Right ventricle myocardium inferior (tissue), 1 donor: ENCODE data around the gene MXI1. TPM values are rescaled to one million over a fixed set of nuclear protein-coding genes. Genes with fewer than 3 reads are reported as not detected.

ENCODE experiments used
- ATAC-seq: fragments of 200-7000 bp; cut with Tn5 transposase; one replicate; pipeline ENCODE4 v1.9.1; 2020; ENCODE audit warnings: mild to moderate bottlenecking, moderate library complexity
- DNase-seq: peaks from one replicate; pipeline ENCODE4 v3.0.0; 2021; ENCODE audit errors: missing footprints
- intact Hi-C: fragments of 100-400 bp; cut with DNase I; formaldehyde crosslinking; loops from one replicate; pipeline ENCODE4 v1.11.0; 2022
- long read RNA-seq: library from polyadenylated mRNA; unstranded; transcript quantifications from one replicate; pipeline ENCODE4 v2.0.0, GENCODE V29; 2021
- total RNA-seq: library from RNA; stranded (reverse); fragmentation: NEBNext Ultra II Directional; extraction: Animal tissue kit (Norgen Biotek cat#: 25700); gene quantifications from one replicate; pipeline ENCODE4 v1.2.1, GENCODE V29; 2021
- donor health status: DM: no; HTN: yes; CAD: no; lungs with severe emphysema.

MXI1 gene
- total RNA-seq: 69.1 TPM
- long read RNA-seq, transcript MXI1-201 (6 exons, 2,424 nt): major isoform, 41 of 60 reads
- long read RNA-seq, transcript MXI1-202 (6 exons, 3,470 nt): minor isoform, 7 of 60 reads
- long read RNA-seq, partial matches to known transcripts: 2 of 60 reads
- long read RNA-seq, other reads (novel, unspliced or antisense): 9 of 60 reads

DNA sequence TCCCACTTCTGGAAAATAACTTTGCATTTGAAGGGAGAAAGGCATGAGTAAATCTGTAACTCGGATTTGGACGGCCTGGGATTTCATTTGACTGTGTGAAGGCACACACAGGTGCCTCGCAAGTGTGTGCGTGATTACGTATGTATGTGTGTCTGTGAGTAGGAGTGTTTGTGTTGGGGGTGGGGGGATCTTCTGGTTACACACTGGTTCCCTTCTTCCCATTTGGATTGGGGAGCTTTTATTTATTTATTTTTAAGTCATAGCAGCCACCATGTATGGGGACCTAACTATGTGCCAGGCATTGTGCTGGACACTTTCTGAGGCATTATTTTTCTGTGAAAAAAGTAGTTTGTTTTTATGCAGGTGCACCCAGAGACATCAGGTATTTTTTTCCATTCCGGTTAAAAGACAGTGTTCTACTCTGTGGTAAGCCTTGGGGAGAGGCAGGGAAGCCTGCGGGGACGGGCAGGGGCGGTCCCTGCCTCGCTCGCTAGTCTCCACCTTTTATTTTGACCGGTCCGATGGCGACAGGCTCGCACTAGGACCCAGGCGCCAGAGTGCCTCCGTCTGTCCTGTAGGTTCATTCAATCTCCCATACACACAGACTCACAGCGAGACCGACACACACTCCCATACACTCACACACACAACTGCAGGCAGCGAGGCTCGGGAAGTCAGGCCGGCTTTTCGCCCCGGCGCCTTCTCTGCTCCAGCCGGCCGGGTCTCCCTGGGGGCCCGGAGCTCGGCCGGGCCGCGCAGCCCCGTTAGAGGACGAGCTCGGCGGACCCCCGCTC is at the start of gene MXI1:
MXI1 (plus strand) TSS at position 595 of the 794 bp plus-strand sequence. CDS start 204 bp downstream, outside the sequence.
- DNase-seq (peak; percentile 91), ATAC-seq (peak; percentile 43)
- intact Hi-C loops: no loop called here

DNA sequence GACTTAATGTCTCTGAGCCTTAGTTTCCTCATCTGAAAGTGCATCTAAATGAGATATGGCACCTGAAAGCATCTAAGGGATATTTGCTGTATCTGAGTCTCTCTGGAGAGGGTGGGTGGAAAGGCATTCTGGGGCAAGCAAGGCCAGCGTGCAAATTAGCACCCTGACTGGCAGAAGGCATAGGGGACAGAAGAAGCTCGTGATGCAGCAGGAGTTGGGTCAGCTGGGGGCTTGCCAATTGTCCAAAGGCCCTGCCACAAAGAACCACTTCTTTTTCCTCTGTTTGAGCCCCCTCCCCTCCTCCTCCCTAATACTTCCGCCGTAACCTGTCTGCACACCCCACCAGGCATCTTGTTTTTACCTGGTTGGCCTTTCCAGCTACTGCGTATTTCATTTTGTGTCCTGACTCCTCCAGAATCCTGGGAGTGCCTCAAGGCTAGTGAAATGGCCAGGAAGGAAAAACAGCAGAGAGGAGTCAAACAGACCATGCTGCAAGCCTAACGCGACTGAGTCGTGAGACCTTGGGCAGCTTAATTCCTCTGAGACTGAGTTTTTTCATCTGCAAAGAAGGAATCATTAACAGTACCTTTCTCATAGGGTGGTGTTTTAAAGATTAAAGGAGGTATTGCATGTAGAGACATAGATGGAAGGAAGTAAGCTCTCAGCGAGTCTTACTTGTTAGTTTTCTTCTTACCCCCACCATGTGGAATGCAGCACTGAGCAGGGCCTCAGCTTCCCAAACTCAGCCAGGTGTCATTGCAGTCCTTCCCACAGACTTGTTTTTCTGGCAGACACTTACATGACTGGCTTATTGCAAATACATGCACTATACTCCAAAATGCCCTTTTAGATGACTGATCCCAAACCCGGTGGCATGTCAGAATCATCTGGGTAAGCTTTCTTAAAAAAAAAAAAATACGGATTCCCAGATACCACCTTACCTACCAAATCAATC is 49.1 kb upstream of the MXI1 start:
- DNase-seq (no peak), ATAC-seq (no peak)

DNA sequence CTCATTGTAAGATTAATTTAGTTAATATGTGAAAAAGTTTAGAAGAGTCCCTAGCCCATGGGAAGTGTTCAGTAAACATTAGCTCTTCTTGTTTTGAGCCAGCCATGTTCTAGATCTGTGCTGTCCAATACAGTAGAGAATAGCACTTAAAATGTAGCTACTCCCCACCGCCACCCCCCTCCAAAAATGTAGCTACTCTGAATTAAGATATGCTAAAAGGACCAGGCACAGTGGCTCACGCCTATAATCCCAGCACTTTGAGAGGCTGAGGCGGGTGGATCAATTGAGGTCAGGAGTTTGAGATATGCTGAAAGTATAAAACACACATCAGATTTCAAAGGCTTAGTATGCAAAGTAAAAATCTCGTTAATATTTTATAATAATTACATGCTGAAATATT is 47.3 kb upstream of the MXI1 start:
- DNase-seq (no peak), ATAC-seq (no peak)
- intact Hi-C loops: no loop called here

More for the DNA sequence above, 49.1 kb upstream of the MXI1 start:
- intact Hi-C loops: no loop called here

DNA sequence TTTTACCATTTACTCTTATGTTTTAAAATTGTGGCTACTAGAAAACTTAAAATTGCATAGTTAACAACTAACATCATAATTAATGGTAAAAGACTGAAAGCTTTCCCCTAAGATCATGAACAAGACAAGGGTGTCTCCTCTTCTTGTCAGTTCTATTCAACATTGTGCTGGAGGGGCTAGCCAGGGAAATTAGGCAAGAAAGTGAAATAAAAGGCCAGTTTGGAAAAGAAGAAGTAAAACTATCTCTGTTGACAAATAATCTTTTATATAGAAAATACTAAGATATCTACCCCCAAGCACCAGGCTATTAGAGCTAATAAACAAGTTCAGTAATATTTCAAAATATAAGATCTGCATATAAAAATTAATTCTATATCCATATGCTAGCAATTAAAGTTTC is 46.9 kb upstream of the MXI1 start:
- intact Hi-C loops: no loop called here
- DNase-seq: no peak
- no peak for ATAC-seq

DNA sequence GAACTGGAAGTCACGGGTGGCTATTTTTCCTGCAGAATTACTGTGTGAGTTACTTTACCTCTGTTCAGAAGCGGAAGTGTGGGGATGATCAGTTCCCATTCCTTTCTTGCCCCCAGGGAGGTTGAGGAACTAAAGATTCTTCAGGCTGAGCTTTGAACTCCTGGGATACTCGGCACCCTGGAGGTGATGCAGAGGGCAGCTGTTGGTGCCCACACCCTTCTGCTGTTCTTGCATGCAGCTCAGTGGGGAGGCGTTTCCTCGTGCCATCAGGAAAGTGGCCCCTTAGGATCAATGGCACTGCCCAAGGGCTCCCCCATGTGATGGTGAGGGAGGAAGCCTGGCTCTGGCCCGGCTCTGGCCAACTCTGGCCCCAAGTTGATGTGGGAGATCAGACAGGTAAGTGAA is 44.7 kb upstream of the MXI1 start:
- no peak for ATAC-seq
- intact Hi-C loops: no loop called here
- no peak for DNase-seq

DNA sequence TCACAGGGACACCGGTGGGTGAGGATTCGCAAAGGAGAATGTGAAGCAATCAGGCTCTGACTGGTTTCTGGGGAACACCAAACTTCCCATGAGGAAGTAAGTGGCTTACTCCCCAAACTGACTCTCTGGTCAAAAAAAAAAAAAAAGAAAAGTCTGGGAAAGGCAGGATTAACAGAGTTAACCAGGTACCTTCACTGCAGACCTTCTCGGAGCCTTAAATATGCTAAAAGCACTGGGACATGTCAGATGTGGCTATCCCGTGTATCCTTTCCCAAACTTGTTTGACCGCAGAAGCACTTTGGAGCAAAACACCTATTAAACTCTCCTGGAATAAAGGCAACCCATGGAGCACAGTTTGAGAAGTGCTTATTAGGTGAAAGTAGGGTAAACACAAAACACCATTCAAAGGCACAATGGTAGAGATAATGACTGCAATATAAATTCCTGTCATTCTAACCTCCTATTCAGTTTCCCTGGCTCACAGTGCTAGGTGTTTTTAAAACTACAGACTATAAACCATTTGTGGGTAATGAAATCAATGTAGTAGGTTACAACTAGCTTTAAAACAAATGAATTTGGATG is 44.1 kb upstream of the MXI1 start:
- ATAC-seq: no peak
- intact Hi-C loops: no loop called here
- DNase-seq: no peak

DNA sequence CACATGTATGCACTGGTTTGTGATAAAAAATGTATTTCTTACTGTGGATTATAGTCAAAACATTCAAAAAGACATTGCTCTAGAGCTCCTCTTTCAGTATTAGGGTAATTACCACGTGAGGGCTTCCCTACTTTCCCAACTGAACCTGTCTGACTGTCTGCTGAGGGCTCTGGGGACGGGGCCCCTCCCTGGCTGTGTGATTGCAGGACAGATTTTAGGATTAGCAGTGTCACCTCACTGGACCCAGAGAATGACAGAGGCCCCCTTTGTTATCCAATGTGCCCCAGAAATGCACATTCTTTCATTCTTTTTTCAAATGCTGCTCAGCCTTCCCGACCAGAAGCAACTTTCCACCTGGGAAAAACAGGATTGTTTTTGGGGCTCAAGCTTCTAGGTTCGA is 43.6 kb upstream of the MXI1 start:
- DNase-seq (no peak), ATAC-seq (no peak)
- intact Hi-C loops: no loop called here

DNA sequence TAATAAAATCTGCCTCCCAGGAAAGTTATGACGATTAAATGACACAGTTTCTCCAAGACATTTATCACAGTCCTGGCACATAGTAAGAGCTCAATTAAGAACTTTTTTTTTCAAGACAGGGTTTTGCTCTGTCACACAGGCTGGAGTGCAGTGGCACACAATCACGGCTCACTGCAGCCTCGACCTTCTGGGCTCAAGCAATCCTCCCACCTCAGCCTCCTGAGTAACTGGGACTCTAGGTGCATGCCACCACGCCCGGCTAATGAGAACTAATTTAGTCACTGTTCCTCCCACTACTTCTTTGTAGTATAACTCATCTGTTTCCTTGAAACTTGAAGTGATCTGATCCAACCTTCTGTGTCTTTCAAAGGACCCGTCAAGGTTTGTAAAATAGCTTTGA is 42.2 kb upstream of the MXI1 start:
- no peak for ATAC-seq
- intact Hi-C loops: no loop called here

DNA sequence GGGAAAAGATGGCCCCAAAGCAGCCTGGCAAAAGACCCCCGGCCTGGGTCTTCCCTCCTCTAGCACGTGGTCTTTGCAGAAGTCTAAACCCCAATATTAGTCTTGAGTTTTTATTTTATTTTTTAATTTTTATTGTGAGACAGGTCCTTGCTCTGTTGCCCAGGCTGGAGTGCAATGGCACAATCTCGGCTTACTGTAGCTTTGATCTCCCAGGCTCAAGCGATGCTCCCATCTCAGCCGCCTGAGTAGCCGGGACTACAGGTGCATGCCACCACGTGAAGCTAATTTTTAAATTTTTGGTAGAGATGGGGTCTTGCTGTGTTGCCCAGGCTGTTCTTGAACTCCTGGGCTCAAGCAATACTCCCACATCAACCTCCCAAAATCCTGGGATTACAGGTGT is 40.3 kb upstream of the MXI1 start:
- intact Hi-C loops: no loop called here
- ATAC-seq: no peak

More for the DNA sequence above, 42.2 kb upstream of the MXI1 start:
- DNase-seq: no peak

DNA sequence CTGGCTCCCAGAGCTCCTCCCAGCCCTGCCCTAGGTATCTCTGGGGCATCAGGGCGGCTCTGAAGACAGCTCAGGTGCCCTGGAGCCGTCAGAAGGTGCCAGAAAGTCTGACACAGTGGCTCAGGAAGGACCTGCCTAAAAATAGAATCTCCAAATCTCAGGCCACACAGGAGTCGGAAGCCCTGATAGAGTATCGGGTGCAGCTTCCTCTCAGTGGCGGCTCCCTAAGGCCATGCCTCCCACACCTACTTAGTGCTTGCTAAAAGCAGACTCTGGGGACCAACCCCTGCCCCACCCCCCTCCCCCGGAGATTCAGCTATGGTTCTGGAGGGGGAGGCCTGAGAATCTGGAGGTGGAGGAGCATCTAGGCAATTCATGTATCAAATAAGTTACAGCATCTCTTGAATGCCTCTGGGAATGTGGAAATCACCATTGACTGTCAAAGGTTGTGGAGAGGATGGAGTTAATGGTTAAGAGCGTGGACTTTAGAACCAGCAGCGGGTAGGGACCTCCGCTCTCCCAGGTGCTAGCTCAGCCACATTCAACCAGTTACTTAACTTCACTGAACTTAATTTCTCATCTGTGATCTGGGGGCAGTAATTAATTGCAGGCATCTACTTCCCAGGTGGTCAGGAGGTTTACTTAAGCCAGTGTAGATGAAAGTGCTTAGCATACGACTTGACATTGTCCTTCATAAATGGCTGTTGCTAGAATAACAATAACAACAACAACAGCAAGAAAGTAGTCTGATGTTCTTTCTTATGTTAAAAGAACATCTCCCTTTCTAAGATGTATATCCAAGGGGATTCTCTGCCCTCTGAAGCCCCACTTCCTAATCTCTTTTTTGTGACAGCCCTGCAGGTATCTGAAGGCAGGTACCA is 38.6 kb upstream of the MXI1 start:
- DNase-seq (no peak), ATAC-seq (peak; percentile 23)
- intact Hi-C loops: no loop called here

More for the DNA sequence above, 40.3 kb upstream of the MXI1 start:
- no peak for DNase-seq

DNA sequence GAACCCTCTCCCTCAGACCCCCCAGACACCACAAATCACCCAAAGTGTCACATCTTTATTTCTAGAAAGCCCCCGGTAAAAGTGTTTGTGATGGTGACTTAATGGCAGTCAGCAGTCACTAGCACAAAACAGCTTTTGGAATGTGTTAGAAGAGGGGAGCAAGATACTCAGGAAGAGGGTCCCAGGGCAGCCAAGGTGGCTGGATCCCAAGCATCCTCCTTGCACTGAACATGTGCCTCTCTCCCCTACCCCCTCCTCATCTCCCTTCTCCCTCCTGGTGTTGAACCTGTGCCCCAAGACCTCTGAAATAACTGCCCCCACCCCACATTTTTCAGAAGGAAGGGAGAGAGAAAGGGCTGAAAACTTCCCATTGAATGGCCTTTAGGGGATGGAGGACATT is 37.8 kb upstream of the MXI1 start:
- DNase-seq (no peak), ATAC-seq (no peak)
- intact Hi-C loops: no loop called here

DNA sequence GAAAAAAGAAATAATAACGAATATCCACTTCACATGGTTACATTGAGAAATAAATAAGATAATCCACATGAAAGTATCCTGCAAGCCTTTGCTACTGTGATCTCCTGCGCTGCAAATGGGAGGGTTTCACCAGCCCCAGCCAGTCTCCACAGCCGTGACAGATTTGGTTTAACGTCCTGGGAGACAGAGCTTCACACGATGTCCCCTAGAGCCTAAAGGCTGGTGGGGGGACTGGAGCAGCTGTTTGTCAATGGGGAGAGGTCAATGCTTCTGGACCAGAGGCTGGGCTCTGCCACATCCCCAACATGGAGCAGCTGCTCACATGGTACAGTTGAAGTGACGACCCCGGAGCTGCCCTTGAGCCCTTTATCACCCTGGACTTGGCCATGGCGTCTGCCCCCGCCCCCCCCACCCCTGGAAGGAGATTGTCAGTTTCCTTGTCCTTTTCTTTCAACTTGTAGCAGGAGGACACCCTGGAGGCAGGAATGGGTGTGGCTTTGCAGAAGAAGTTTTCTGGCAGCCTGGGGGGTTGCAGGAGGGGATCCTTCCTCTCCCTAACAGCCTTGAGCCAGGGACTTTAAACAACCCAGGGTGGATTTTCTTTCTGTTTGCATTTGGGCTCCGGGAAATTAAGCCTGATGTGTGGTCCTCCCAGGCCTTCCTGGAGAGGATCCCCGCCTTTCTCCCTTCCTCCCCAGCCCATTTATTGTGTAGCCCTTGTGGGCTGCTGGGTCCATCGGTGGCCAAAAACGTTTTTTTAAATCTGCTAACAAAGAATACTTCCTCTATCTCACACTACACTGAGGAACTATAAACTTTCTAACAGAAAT is 37.0 kb upstream of the MXI1 start:
- peak; percentile 22 for ATAC-seq
- no peak for DNase-seq

DNA sequence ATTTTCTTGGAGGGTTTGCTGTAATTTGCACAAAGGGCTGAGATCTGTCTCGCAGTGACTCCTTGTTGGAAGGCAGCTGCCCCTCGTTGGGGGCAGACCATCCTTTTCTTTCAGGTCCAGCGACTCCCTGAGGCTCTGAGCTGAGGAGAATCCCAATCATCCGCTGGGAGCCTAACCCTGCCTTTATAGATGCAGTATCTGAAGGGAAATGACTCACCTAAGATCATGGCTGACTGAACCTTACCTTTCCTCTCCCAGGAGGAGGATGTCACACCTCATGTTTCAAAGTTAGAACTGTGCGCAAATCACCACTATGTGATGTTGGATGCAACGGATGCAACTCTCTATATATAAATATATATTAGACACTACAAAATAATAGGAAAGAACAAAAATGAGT is 36.4 kb upstream of the MXI1 start:
- intact Hi-C loops: loop anchor here (2.0 kb wide), 1 partner anchor 40 kb away; no protein-coding TSS in a partner anchor
- no peak for ATAC-seq

More for the DNA sequence above, 37.0 kb upstream of the MXI1 start:
- intact Hi-C loops: loop anchor here (2.0 kb wide), 1 partner anchor 40 kb away; no protein-coding TSS in a partner anchor

DNA sequence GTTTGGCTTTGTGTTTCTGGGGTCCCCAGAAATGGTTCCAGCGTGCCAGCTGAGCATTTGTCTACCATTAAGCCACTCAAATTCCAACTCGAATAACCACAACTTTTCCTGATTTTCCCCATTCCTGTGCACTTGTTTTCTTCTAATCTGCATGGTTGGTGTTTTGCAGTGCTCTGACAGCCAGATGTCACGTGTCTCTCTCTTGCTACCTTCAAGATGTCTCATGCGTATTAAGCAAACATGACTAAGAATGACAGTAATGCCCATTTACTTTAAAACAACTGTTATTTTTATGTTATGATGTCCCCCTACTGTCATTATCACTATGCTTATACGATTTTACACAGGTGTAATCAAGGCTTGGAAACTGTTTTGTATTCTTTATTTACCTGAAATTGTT is 35.2 kb upstream of the MXI1 start:
- DNase-seq (no peak), ATAC-seq (no peak)
- intact Hi-C loops: no loop called here

More for the DNA sequence above, 36.4 kb upstream of the MXI1 start:
- no peak for DNase-seq

DNA sequence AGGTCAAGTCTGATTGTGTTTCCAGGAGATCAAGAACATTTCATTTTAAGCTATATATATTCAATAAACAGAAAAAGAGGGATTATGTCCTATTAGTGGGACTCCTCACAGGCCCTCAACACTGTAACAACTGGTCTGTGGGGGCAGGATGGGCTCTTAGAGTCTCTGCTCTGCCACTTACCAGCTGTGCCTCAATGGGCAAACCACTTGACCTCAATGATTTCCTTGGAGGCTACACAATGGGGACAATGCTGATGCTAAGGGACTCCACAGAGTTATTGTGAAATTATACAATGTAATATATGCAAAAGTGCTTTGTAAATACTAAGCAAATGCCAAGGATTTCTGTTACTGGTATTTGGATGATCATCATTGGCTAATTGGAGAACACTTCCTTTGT is 33.2 kb upstream of the MXI1 start:
- intact Hi-C loops: no loop called here
- DNase-seq (no peak), ATAC-seq (no peak)

DNA sequence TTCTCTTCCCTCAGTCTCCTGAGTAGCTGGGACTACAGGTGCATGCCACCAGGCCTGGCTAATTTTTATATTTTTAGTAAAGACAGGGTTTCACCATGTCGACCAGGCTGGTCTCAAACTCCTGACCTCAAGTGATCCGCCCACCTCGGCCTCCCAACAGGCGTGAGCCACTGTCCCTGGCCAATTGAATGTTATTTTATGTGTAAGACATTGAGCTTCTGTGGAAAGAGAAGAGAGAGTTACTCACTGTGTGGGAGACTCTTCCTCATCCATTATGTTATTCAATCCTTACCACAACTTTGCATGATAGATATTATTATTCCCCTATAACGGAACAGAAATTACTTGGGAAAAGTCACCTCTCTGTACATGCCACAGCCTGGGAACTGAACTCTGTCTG is 32.6 kb upstream of the MXI1 start:
- intact Hi-C loops: no loop called here
- ATAC-seq (no peak), DNase-seq (no peak)

DNA sequence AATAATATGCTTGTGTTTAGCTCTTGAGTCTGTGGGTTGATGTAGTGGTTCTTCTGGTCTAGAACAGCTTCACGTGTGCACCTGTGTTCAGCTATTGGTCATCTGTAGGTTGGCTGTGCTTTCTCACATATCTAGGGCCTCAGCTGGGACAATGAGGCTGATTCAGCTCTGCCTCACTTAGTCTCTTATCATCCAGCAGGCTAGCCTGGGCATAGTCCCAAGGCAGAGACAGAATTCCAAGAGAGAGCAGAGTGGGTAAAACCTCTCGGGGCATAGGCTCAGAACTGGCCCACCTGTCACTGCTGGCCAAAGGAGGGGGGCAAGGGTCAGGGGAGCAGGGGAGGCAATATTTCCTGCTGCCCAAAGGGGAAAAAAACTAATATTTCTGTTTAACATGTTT is 32.0 kb upstream of the MXI1 start:
- ATAC-seq (peak; percentile 68), DNase-seq (no peak)

More for the DNA sequence above, 32.0 kb upstream of the MXI1 start:
- intact Hi-C loops: no loop called here
